Vagina (tissue), 2 donors: Measurements from ENCODE around the gene PRF1. TPM values are rescaled to one million over a fixed set of nuclear protein-coding genes. Genes with fewer than 3 reads are reported as not detected.
"Not testable (repeated sequence)": the region's sequence is repeated elsewhere in the genome, so short reads cannot be mapped to it uniquely, and the experiment has no call there.

ENCODE experiments used
- DNase-seq, 2 donors: peaks; one replicate each; pipeline ENCODE4 v3.0.0-alpha.2; 2017; ENCODE audit errors: extremely low spot score in 2 of 2
- H3K27ac ChIP-seq: fragments of 200-600 bp; sonication (generic); one replicate; pipeline ENCODE4 v1.5.1; 2019
- H3K27me3 ChIP-seq: fragments of 200-600 bp; sonication (generic); one replicate; pipeline ENCODE4 v1.5.1; 2019
- H3K36me3 ChIP-seq, 2 donors: fragments of 200-600 bp; sonication (generic); one replicate each; pipeline ENCODE4 v1.5.1; 2017 to 2019
- H3K4me1 ChIP-seq: fragments of 200-600 bp; sonication (generic); one replicate; pipeline ENCODE4 v1.5.1; 2019
- H3K4me3 ChIP-seq, 2 donors: fragments of 200-600 bp; sonication (generic); 1 replicate in 1 of 2; 2 replicates in 1 of 2; pipeline ENCODE4 v1.5.1; 2016 to 2019
- H3K9me3 ChIP-seq: fragments of 200-600 bp; sonication (generic); one replicate; pipeline ENCODE4 v1.5.1; 2019
- POLR2A ChIP-seq, 2 donors: fragments of 450-650 bp; IDR thresholded peaks; one replicate each; pipeline ENCODE4 v1.6.1; 2017; ENCODE audit warnings: antibody characterized with exemption in 2 of 2, mild to moderate bottlenecking in 2 of 2, moderate library complexity in 2 of 2
- POLR2AphosphoS5 ChIP-seq, 2 donors: sonication (generic); formaldehyde crosslinking; IDR thresholded peaks; one replicate each; pipeline ENCODE4 v1.9.0; 2017; ENCODE audit warnings: antibody characterized with exemption in 2 of 2, mild to moderate bottlenecking in 2 of 2, low read depth in 1 of 2; ENCODE audit not compliant: insufficient read depth in 1 of 2
- intact Hi-C: fragments of 100-400 bp; cut with DNase I; formaldehyde crosslinking; loops from one replicate; pipeline ENCODE4 v1.15.1; 2023
- total RNA-seq: library from RNA; depleted of rRNA; stranded (reverse); fragments of >200 nt; gene quantifications from one replicate; pipeline ENCODE4 v1.2.3, GENCODE V29; 2016
- TF ChIP-seq, protein P1 (sequence below), 3 experiments: fragments of 450-650 bp in 2 of 3; fragments of 200-600 bp in 1 of 3; sonication (generic) in 1 of 3; IDR thresholded peaks; one replicate each; pipeline ENCODE4 v1.5.1; 2017 to 2019; ENCODE audit warnings: antibody characterized with exemption in 3 of 3, mild to moderate bottlenecking in 2 of 3, moderate library complexity in 2 of 3

PRF1 gene
- total RNA-seq, 1 donor from 2014 or later, result 20.9 TPM

DNA sequence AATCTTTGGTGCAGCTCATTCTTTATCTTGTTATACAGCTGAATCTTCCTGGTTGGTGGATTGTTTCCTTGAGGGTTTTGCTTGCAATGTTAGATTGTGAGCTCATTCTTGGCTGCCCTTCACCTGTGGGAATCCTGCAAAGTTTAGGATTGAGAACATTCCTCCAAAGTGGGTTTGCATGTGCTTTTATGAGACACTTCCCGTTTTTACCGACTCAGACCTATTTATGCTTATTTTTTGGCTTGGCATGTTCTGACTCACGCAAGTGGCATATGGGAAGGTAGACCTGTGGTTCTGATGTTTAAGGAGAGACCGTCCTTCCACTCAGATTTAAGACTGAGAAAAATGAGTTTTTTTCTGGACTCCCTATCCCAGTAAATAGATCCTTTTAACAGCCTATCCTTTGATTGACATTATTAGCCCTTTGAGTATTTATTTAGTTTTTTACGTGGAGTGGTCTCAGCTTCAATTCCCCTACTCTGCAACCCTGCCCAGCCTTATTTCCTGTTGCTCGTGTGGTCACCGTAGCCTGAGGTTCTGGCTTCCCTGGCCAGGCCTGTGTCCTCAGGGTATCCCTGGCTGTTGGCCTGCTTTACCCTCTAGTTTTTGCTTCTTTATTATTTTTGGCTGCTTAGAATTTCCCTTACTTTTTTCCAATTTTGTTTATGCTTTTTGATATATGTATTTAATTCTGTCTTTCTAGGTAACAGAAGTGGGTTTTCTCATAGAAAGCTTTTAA is 13.4 kb upstream of the PRF1 start:
- intact Hi-C loops, result no loop called here
- no peak for TF ChIP-seq POLR2A (IDR thresholded peaks at IDR 0.05)
- TF ChIP-seq, protein P1, sequence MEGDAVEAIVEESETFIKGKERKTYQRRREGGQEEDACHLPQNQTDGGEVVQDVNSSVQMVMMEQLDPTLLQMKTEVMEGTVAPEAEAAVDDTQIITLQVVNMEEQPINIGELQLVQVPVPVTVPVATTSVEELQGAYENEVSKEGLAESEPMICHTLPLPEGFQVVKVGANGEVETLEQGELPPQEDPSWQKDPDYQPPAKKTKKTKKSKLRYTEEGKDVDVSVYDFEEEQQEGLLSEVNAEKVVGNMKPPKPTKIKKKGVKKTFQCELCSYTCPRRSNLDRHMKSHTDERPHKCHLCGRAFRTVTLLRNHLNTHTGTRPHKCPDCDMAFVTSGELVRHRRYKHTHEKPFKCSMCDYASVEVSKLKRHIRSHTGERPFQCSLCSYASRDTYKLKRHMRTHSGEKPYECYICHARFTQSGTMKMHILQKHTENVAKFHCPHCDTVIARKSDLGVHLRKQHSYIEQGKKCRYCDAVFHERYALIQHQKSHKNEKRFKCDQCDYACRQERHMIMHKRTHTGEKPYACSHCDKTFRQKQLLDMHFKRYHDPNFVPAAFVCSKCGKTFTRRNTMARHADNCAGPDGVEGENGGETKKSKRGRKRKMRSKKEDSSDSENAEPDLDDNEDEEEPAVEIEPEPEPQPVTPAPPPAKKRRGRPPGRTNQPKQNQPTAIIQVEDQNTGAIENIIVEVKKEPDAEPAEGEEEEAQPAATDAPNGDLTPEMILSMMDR (IDR thresholded peaks at IDR 0.05), result no peak
- TF ChIP-seq POLR2AphosphoS5 (IDR thresholded peaks at IDR 0.05; ENCODE audit: insufficient read depth in 1 of 2, low read depth in 1 of 2), result no peak
- Histone ChIP-seq H3K36me3 (no peaks in the 10 kb centered on the region), H3K9me3 (peaks cover 9% of the 10 kb centered on the region), H3K4me3 (no peak overlapping the region), H3K27ac (no peak overlapping the region), H3K27me3 (no peaks in the 10 kb centered on the region), H3K4me1 (peaks cover 5% of the 10 kb centered on the region)
- DNase-seq, result no peak

DNA sequence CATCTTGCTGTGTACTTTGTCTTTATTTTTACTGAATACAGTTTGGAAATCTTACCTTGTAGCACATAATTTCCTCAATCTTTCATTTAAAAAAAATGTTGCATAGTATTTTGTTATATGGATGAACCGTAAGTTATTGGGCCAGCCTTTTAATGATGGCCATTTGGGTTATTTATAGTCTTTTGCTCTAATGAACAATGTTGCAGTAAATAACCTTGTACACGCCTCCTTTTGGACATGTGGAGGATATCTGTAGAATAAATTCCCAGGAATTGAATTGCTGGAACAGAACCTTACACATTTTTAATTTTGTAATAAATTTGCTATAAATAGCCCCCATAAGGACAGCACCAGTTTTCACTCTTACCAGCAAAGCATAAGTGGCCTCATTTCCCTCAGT is 12.7 kb upstream of the PRF1 start:
- no peak for DNase-seq
- H3K4me3 ChIP-seq, result no peak overlapping the region
- peaks cover 5% of the 10 kb centered on the region for H3K4me1 ChIP-seq
- no peak overlapping the region for H3K27ac ChIP-seq
- no peaks in the 10 kb centered on the region for H3K36me3 ChIP-seq
- TF ChIP-seq, protein P1 (IDR thresholded peaks at IDR 0.05), result no peak
- TF ChIP-seq POLR2A (IDR thresholded peaks at IDR 0.05), result no peak
- TF ChIP-seq POLR2AphosphoS5 (IDR thresholded peaks at IDR 0.05; ENCODE audit: insufficient read depth in 1 of 2, low read depth in 1 of 2), result no peak
- H3K27me3 ChIP-seq, result no peaks in the 10 kb centered on the region
- intact Hi-C loops, result no loop called here
- H3K9me3 ChIP-seq, result peaks cover 4% of the 10 kb centered on the region

DNA sequence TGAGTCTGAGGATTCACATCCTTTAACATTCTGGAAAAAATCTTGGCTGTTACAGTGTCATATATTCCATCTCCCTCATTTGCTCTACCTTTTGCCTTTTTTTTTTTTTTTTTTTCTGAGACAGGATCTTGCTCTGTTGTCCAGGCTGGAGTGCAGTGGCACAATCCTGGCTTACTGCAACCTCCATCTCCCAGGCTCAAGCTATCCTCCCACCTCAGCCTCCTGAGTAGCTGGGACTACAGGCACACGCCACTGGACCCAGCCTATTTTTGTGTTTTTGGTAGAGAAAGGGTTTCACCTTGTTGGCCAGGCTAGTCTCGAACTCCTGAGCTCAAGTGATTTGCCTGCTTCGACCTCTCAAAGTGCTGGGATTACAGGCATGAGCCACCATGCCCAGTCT is 11.8 kb upstream of the PRF1 start:
- H3K27me3 ChIP-seq, DNase-seq, H3K27ac ChIP-seq, H3K36me3 ChIP-seq, H3K9me3 ChIP-seq, H3K4me3 ChIP-seq, H3K4me1 ChIP-seq, intact Hi-C loops: not testable (repeated sequence)

DNA sequence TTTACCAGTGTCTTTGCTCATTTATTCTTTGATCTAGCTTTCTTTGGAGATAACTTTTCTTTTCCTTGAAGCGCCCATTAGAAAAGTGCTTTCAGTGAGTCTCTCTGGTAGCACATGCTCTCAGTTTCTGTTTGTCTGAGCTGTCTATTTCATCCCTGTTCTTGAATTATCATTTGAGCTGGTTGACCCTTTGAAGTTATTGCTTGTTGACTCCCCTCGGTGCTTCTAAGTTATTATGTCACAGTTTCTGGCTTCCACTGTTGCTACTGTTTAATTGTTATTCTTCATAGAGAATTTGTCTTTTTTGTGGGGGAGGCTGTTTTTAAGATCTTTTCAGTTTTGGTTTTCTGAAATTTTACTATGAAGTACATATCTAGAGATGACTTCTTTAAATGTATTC is 11.4 kb upstream of the PRF1 start:
- Histone ChIP-seq H3K36me3 (no peaks in the 10 kb centered on the region), H3K27me3 (no peaks in the 10 kb centered on the region), H3K27ac (no peak overlapping the region), H3K9me3 (no peaks in the 10 kb centered on the region), H3K4me3 (no peak overlapping the region), H3K4me1 (peaks cover 5% of the 10 kb centered on the region)
- intact Hi-C loops, result no loop called here
- TF ChIP-seq POLR2AphosphoS5 (IDR thresholded peaks at IDR 0.05; ENCODE audit: insufficient read depth in 1 of 2, low read depth in 1 of 2) (no peak), POLR2A (IDR thresholded peaks at IDR 0.05) (no peak)
- TF ChIP-seq, protein P1 (IDR thresholded peaks at IDR 0.05), result no peak
- DNase-seq, result no peak

DNA sequence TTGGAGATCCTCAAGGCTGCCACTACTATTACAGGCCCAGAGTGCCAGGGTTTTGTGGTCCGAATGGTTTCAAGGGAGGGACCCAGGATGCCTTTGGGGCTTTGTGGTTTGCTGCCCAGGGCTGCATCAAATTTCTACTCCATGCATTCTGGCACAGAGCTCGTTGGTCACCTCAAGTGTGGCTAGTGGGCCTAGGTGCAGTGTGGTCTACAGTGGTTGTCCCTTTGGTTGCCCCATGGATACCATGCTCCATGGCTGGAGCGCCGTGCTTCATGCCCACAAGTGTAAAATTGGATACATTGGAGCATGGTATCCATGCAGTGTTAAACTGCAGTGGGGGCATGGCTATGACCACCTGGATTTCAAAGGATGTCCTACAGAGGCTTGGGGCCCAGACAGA is 5.4 kb upstream of the PRF1 start:
- intact Hi-C loops, result no loop called here
- no peak overlapping the region for H3K4me3 ChIP-seq
- no peak for DNase-seq
- no peaks in the 10 kb centered on the region for H3K9me3 ChIP-seq
- H3K27me3 ChIP-seq, result no peaks in the 10 kb centered on the region
- no peak for TF ChIP-seq POLR2AphosphoS5 (IDR thresholded peaks at IDR 0.05; ENCODE audit: insufficient read depth in 1 of 2, low read depth in 1 of 2)
- H3K27ac ChIP-seq, result no peak overlapping the region
- H3K4me1 ChIP-seq, result no peaks in the 10 kb centered on the region
- H3K36me3 ChIP-seq, result no peaks in the 10 kb centered on the region

DNA sequence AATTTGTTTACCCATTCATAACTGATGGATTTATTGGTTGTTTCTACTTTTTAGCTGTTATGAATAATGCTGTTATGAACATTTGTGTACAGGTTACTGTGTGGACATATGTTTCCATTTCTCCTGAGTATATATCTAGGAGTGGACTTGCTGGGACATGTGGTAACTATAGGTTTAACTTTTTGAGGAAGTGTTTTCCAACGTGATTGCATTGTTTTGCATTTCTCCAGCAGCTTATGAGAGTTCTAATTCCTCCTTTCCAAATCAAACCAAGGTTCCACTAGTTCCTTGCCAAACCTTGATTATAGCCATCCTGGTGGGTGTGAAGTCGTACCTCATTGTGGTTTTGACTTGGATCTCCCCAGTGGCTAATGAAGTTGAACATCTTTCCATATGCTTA is 2.6 kb upstream of the PRF1 start:
- no peak for DNase-seq
- Histone ChIP-seq H3K4me3 (no peak overlapping the region), H3K9me3 (no peaks in the 10 kb centered on the region), H3K36me3 (no peaks in the 10 kb centered on the region), H3K4me1 (no peaks in the 10 kb centered on the region), H3K27me3 (no peaks in the 10 kb centered on the region), H3K27ac (no peak overlapping the region)
- TF ChIP-seq POLR2AphosphoS5 (IDR thresholded peaks at IDR 0.05; ENCODE audit: insufficient read depth in 1 of 2, low read depth in 1 of 2) (no peak), POLR2A (IDR thresholded peaks at IDR 0.05) (no peak)
- TF ChIP-seq, protein P1 (IDR thresholded peaks at IDR 0.05), result no peak
- intact Hi-C loops, result no loop called here
